HEK293 (cell line): ENCODE data around the gene VSIG10L.

Experiments
- CTCF ChIP-seq: fragments of 450-650 bp; formaldehyde crosslinking; IDR thresholded peaks from 2 replicates; pipeline ENCODE4 v1.5.1; 2016; ENCODE audit warnings: missing biosample characterization, missing genetic modification characterization
- YY1 ChIP-seq: fragments of 450-650 bp; formaldehyde crosslinking; IDR thresholded peaks from 2 replicates; pipeline ENCODE4 v1.5.1; 2018; ENCODE audit warnings: missing biosample characterization, missing genetic modification characterization
- ZNF433 ChIP-seq: fragments of 450-650 bp; formaldehyde crosslinking; IDR thresholded peaks from 2 replicates; pipeline ENCODE4 v1.5.1; 2016; ENCODE audit warnings: missing biosample characterization, missing genetic modification characterization, low read depth

- TF ChIP-seq CTCF (tag by site-specific recombination) (no peak), YY1 (tag by site-specific recombination) (no peak), ZNF433 (tag by site-specific recombination) (no peak)
These were observed at the start of gene VSIG10L for GRCh38 chr19:51341976-51342580.
